Hematopoietic multipotent progenitor cell (in vitro differentiated cells): ENCODE data around the gene ECI1. TPM values are rescaled to one million over a fixed set of nuclear protein-coding genes. Genes with fewer than 3 reads are reported as not detected.
"Not testable (repeated sequence)": the region's sequence is repeated elsewhere in the genome, so short reads cannot be mapped to it uniquely, and the experiment has no call there.

Source experiments
- DNase-seq, 3 donors: peaks; one replicate each; pipeline ENCODE4 v3.0.0-alpha.2; 2011 to 2015; ENCODE audit warnings: low read depth in 2 of 3, low spot score in 2 of 3
- total RNA-seq: library from RNA; depleted of rRNA; stranded (reverse); fragments of >200 nt; gene quantifications from one replicate; pipeline ENCODE4 v1.2.3, GENCODE V29; 2012

ECI1 gene
- total RNA-seq, 1 donor: 53.9 TPM

DNA sequence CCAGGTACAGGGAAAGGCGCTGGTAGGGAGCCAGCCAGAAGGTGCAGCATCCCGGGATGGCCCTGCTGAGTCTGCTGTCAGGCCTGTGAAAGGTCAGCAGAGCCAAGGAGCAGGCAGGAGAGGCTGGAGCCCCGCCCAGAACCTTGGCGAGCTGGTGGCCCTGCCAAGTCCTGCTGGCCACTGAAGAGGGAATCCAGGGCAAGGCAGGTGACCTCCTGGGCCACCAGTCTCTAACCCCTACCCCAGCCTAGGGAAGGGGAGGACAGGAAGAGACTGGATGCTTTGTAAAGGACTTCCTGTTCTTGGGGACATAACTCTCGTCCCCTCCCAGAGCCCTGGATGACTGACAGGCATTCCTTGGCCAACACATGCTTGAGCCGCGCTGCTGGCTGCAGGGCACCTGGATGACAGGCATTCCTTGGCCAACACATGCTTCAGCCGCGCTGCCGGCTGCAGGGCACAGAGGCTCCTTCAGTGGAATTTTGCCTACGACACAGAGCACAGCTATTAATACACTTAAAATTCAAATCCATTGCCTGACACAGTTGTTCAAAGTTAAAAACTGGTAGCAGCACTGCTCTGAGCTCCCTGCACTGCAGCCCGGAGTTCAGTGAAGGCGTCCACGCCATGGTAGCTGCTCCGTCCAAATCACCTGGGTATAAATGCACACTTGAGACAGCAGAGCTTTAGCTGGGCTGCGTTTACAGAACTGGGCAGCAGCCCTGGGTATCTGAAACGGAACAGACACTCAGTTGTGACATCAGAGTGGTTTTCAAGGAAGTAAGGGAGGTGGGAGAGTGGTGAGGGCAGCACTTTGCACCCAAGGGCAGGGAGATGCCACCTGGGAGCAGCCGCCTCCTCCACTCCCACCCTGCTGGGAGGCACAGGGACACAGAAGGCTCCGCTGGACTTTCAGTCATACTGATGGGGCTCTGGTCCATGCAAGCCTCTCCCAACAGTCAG, 38.7 kb downstream of the ECI1 start:
- no peak for DNase-seq

DNA sequence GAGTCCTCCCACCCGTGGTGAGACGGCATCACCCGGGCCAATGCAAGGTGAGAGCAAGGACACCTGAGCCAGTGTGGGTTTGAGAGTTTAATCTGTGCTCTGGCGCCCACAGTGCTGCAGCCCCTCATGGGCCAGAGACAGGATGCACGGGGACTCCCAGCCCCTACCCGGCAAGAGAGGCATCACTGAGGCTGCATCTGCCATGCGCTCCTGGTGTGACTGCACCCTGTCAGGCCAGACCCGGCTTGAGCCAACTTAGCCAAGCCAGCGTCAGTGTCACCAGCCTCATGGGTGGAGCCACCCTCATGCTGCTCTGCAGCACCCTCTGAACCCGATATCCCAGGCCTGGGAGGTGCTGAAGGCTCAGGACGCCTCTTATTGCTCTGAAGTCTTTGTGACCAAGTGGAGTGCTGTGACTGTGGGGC, 39.5 kb downstream of the ECI1 start:
- no peak for DNase-seq

DNA sequence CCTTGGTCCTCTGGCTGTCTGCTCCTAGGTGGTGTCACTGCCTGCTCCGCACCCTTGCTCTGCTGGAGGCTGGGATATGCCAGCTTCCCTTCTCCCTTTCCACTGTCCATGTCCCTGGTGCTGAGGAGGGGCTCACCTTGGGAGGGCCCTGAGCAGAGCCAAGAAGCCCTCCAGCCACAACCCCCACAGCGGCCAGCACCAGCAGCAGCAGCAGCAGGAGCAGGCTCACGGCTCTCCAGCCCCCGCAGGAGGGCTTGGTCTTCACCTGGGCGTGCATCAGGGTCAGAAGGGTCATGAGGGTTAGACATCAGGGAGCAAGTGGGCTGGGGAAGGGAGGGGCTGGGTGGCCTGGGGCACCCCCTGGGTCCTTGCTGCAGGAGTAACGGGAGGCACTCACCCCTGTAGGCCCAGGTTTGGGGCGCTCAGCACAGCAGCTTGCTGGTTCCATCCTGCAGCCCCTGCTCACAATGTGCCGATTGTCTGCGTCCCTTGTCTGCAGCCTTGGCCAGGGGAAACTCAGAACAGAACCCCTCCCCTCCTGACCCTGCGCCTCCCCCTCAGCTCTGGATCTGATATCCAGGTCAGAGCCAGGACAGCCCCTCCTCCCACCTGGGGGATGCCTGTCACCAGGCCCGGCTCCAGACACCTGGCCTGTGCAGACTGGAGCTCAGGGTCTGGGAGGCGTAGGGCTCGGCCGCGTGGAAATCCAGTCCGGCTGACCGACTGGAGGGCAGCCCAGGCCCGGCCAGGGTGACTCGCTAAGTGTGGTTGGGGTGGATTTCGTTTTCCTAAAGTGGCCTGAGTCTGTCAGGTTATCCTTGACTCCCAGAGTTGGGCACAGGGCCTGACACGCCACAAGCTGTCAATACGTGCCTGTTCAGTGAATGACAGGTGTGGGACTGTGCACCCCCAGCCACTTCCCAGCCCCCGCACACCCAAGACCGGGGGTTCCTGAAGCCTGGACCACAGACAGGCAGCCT, 40.7 kb downstream of the ECI1 start, which contains the start of gene BRICD5:
TSS of gene BRICD5 (minus strand) at position 478 of the 980 bp plus-strand sequence. CDS start at position 448, 30 bp downstream.
- no peak for DNase-seq

DNA sequence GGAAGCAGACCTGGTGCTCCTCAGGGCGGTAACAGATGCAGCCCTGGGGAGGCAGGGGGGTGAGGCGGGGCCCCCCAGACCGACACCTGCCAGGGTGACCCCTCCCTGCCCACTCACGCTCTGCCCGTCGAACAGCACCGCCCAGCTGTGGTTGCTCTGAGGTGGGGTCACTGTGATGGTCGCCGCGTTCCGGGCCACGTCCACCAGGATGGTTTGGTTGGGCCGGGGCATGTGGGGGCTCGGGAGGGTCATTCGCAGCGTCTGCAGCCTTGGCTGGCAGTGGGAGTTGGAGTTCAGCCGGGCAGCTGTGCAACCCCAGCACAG, 41.4 kb downstream of the ECI1 start:
- no peak for DNase-seq

DNA sequence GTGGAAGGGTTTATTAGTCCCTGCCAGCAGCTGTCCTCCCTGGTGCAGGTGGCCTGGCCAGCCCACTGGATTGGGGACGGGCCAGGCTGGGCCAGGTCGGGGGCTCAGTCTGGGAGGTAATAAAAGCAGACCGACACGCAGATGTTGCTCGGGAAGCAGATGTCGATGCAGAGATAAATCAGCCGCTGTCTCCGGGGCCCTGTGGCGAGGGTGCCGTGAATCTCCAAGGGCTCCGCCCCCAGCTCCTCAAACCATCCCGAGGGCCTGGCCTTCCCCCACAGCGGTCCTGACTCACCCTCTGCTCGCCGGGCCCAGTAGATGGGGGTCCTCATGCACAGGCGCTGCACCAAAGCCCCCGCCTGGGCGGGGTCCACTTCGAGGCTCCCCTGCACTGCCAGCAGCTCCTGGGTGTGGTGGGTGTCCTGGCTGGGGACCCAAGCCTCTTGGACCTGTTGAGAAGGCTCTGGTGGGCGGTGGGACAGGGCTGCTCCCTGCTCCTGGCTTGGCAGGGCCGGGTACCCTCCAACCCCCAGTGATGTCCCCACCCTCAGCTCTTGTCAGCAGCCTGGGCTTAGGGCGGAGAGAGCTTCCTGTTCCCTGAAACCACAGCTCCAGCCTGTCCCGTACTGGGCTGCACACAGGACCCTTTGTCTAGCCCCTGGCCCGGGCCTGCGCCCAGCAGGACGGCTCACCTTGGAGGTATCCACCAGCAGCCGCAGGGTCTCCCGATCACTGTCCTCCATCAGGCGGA, 42.0 kb downstream of the ECI1 start:
- DNase-seq: no peak

DNA sequence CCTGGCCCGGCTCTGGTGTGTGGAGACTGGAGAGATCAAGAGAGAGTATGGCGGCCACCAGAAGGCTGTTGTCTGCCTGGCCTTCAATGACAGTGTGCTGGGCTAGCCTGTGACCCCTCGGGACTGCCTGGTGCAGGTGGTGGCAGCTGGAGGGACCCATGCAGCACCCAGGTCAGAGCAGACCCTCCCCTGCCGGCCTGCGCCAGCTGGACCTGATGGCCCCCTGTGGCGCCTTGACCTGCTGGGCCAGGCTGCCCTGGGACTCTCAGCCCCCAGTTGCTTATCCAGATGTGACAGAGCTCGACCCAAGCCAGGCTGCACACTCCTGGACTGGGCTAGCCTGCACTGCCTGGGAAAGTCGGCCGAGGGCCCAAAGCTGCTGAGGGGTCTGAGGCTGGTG, 42.6 kb downstream of the ECI1 start:
- DNase-seq: no peak

DNA sequence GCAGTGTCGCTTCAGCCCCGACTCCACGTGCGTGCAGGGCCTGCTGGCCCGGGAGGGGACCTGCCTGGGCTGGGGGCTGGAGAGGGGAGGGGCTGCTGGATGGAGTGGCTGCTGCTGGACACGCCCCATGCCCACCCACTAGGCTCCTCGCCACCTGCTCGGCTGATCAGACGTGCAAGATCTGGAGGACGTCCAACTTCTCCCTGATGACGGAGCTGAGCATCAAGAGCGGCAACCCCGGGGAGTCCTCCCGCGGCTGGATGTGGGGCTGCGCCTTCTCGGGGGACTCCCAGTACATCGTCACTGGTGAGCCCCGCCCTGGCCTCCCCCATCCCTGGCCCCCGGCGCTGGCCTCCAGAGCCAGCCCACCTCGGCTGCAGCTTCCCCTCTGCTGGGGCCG, 43.1 kb downstream of the ECI1 start:
- no peak for DNase-seq

DNA sequence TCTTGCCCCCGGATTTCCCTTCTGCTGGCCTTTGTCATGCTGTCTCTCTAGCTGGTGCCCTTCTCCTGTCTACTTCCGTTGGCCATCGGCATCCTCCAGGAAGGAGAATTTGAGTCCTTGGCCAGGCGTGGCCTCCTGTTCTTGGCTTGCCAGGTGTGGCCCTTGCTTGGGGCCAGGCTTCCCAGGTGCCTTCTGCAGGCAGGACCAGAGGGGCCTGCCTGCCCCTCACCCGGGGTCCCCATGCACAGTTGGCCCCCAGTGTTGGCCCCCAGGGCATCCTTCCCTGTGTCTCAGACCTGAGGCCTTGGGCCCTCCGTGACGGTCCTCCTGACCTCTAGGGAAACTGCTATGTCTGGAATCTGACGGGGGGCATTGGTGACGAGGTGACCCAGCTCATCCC, 43.5 kb downstream of the ECI1 start:
- no peak for DNase-seq

DNA sequence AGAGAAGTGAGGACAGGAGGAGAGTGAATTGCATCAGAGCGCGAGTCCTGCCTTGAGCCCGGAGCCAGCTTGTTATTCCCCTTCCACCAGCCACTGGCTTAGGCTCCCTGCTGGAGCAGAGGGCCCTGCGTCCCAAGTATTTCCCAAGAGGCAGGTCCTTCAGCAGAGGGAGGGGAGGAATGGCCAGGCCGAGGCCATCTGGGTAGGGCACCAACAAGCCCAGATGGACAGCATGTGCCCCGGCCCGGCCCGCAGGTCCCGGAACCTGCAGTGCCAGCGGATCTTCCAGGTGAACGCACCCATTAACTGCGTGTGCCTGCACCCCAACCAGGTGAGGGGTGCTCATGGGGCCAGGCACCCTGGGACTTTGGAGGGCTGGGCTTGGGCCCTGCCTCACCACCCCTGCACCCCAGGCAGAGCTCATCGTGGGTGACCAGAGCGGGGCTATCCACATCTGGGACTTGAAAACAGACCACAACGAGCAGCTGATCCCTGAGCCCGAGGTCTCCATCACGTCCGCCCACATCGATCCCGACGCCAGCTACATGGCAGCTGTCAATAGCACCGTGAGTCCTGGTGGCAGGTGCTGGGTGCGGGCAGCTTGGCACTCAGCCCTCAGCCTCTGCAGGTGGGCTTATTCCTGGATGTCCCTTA, 44.5 kb downstream of the ECI1 start:
- DNase-seq: no peak

DNA sequence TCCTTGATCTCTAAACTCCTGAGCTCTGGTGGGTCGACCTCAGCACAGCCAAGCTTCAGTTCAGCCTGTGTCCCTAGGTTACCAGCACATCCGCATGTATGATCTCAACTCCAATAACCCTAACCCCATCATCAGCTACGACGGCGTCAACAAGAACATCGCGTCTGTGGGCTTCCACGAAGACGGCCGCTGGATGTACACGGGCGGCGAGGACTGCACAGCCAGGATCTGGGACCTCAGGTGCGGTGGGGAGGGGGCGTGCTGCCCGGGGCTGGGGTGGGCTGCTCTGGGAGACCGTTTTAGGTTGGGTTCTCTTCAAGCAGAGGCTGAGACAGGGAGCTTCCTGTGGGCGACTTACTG, 45.0 kb downstream of the ECI1 start:
- DNase-seq: no peak

DNA sequence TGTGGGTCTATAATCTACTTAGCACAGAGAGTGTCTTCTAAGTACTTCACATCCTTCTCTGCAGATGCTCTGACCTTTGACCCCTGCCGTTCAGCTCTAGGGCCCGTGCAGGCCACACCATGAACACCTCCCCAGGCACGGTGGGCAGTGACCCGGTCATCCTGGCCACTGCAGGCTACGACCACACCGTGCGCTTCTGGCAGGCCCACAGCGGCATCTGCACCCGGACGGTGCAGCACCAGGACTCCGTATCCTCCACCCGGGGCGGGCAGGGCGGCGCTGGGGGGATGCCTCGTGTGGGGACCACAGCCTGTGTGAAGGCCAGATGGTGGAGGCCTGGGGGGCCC, 45.4 kb downstream of the ECI1 start:
- DNase-seq: no peak

DNA sequence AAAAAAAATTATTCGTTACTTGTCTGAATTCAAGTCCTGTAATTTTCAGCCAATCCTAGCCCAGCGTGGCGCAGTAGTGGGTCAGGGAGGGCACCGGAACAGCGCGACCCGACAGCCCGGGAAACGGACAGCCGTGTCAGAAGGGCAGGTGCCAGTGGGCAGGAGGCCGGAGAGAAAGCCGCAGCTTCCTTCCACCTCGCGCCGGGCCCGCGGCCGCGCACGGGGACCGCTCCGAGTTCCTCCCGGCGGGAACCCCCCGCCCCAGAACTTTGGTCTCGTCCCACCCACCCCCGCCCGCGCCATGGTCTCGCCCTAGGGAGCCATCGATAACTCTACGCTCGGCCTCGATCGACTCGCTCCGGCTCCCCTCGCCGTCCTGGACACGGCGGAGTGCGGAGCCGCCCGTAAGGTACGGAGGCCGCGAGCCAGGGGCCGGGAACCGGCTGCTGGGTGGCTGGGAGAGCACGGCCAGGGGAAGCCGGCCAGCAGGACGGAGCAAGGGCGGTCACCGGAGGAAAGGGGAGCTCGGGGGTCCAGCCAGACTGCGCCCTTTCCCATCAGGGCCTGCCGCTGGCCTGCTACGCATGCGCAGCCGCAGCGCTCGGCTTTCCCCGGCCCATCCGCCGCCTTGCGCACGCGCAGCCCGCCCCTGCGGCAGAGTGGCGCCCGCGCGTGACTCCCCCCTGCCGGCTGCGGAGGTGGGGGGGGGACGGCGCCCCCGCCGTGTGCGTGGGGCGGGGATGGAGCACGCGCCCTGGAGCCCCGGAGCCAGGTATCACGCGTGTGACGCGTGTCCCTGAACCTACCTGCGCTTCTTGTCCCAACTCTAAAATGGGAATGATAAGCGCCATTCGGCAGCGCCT, 46.1 kb downstream of the ECI1 start, which contains the start of gene MLST8:
TSS of gene MLST8 (plus strand) at position 351 of the 863 bp plus-strand sequence. CDS start 632 bp downstream, outside the sequence.
- DNase-seq: peak; percentile 91 to 97 (median 91)

DNA sequence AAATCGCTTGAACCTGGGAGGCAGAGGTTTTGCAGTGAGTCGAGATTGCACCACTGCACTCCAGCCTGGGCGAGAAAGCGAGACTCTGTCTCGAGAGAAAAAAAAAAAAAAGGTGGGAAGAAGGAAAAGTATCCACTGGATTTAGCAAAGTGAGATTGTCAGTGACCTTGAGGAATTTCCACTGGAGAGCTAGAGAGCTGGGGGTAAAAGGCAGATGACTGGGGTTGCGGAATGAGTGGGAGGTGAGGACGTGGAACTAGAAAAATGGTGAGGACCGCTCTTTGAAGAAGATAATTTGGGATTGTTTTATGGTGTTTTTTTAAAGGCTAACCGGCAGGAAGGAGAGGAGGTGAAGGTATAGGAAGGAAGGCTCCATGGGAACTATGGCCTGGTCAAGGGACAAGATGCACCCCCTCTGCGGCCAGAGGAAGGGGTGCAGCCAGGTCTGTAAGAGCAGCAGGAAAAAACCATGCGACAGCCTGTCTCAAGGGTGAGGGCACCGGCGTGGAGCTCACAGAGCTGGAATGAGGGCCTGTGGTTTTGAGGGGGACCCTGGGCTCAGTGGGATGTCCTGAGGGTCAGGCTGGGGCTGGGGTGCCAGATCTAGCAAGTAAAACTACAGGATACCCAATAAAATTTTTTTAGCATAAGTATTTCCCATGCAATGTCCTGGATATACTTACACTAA, 46.8 kb downstream of the ECI1 start:
- DNase-seq: no peak

DNA sequence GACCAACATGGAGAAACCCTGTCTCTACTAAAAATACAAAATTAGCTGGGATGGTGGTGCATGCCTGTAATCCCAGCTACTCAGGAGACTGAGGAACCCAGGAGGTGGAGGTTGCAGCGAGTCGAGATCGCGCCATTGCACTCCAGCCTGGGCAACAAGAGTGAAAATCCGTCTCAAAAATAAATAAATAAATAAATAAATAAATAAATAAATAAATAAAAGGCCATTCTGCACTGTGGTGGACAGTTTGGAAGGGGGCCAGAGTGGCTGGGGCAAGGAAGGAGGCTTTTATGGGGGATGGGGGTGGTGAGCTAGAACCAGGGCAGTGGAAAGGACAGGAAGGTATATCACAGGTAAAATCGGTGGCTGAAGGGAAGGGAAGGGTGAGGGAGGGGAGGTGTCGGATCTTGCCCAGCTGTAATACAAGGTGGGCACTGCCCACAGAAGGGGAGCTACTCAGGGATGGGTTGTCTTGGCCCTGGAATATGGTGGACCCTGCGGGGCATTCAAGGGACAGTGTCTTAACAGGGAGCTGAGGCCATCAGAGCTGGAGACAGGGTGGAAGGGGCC, 48.2 kb downstream of the ECI1 start:
- not testable (repeated sequence) for DNase-seq

DNA sequence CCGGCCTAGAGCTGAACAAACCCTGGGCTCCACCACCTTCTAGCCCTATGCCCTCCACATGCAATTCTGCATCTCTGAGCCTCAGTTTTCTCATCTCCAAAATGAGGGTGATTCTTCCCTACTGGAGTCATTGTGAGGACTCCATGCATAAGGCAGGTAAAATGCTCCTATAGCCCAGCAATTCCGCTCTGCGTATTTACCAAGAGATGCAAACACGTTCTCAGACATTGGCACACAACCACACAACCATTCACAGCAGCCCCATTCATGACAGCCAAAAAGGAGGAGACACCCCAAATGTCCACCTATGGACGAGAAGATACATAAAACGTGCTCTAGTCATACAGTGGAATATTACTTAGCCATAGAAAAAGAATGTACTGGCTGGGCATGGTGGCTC, 51.1 kb downstream of the ECI1 start:
- DNase-seq: no peak

DNA sequence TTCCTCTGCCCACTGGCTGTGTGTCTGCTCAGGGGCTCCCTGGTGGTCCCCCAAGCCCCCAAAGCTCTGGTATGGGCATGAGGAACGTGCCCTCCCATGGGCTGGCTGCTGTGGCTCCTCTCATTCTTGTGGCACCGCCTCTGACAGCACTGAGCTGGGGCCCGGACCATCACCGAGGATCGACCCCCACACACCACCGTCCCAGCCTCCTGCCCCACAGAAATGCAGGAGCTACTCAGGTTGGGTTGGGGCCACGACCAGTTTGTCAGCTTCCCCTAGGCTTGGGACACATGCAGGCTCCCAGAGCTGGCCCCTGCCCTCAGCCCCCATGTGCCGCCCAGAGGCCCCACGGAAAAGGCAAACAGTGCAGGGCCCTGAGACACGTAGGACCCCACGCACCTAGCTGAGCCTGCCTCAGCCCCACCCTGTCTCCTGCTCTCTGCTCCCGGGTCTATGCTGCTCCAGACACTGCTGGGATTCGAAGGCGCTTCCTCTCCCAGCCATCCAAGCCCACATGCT, 51.7 kb downstream of the ECI1 start:
- no peak for DNase-seq

DNA sequence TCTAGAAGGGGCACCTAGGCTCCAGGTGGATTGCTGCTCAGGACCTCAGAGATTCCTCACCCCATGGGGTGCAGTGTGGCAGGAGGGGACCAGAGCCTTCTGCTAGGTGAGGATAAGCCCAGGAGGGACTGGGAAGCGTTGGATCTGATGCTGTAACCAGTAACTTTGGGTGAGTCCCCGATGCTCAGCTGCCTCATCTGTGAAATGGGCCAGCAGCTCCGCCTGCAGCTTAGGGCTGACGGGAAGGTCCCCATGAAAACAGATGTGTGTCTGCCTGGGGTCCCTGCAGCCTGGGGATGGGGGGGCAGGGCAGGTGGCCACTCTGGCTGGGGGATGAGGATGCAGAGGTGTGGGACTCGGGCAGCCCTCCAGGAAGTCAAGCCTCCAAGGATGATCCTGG, 52.3 kb downstream of the ECI1 start:
- DNase-seq: no peak

DNA sequence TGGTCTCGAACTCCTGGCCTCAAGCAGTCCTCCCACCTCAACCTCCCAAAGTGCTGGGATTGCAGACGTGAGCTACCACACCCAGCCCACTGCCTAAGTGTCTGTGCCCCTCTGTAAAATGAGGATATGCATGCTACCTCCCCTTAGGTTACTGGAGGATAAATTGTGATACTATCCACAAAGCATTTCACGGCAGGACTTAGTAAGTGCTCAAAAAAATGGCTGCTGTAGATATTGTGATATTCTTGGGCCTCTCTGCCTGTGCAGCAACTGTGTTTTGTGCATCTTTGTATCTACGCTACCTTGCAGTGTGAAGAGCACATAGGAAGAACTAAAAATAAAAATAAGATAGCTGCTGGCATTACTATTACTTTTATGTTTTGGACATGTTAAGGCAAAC, 53.1 kb downstream of the ECI1 start:
- no peak for DNase-seq
